WTC11 (cell line): ENCODE data around the gene MEGF6. TPM values are rescaled to one million over a fixed set of nuclear protein-coding genes. Genes with fewer than 3 reads are reported as not detected.
A peak's percentile ranks its signal among the peaks of the same experiment; 100 is the strongest.

Experiments
- ATAC-seq: fragments of 200-7000 bp; cut with Tn5 transposase; 2 replicates; pipeline ENCODE4 v1.10.0; 2021; ENCODE audit warnings: mild to moderate bottlenecking, moderate library complexity
- CTCF ChIA-PET: fragments of 300-600 bp; sonication (Branson Sonifier 250); formaldehyde crosslinking; loops from one replicate; lab custom pipeline; 2021; ENCODE audit warnings: antibody characterized with exemption; lab: Charles Lee
- POLR2A ChIA-PET: fragments of 350-600 bp; sonication (Branson Sonifier 250); formaldehyde crosslinking; loops from one replicate; lab custom pipeline; 2021; ENCODE audit warnings: antibody characterized with exemption; lab: Charles Lee
- DNase-seq: peaks from one replicate; pipeline ENCODE4 v3.0.0; 2021; ENCODE audit warnings: low spot score
- H3K27ac Mint-ChIP-seq: 2 replicates; pipeline ENCODE4 v1.8.0; 2021; ENCODE audit warnings: mixed read lengths
- H3K27me3 Mint-ChIP-seq: 2 replicates; pipeline ENCODE4 v1.8.0; 2021; ENCODE audit warnings: low read depth, mild to moderate bottlenecking, moderate library complexity, mixed read lengths
- H3K36me3 Mint-ChIP-seq: 2 replicates; pipeline ENCODE4 v1.8.0; 2021; ENCODE audit warnings: mixed read lengths
- H3K4me1 Mint-ChIP-seq: 2 replicates; pipeline ENCODE4 v1.8.0; 2022; ENCODE audit warnings: mixed read lengths
- H3K4me3 Mint-ChIP-seq: 2 replicates; pipeline ENCODE4 v1.8.0; 2021; ENCODE audit warnings: mild to moderate bottlenecking, moderate library complexity, mixed read lengths
- H3K9me3 Mint-ChIP-seq: 2 replicates; pipeline ENCODE4 v1.8.0; 2021; ENCODE audit warnings: mixed read lengths
- AR ChIP-seq: fragments of 250-450 bp; sonication (Bioruptor Pico); IDR thresholded peaks from 2 replicates; pipeline ENCODE4 v1.9.0; 2021; ENCODE audit warnings: mild to moderate bottlenecking
- ATF6 ChIP-seq: sonication (generic); formaldehyde crosslinking; IDR thresholded peaks from 2 replicates; pipeline ENCODE4 v1.8.1; 2023; ENCODE audit warnings: mild to moderate bottlenecking, missing genetic modification reagents
- CTCF ChIP-seq: fragments of 200-600 bp; IDR thresholded peaks from 2 replicates; pipeline ENCODE4 v1.8.0; 2022; ENCODE audit warnings: antibody characterized with exemption
- ELF4 ChIP-seq: sonication (generic); formaldehyde crosslinking; IDR thresholded peaks from 2 replicates; pipeline ENCODE4 v1.8.1; 2022; ENCODE audit warnings: low read depth, mild to moderate bottlenecking, moderate library complexity, missing genetic modification reagents
- FOXJ3 ChIP-seq: sonication (generic); formaldehyde crosslinking; IDR thresholded peaks from 2 replicates; pipeline ENCODE4 v1.9.0; 2021; ENCODE audit warnings: missing genetic modification reagents, mild to moderate bottlenecking, borderline replicate concordance
- GTF2I ChIP-seq: fragments of 250-450 bp; sonication (Bioruptor Pico); conservative IDR thresholded peaks from 2 replicates; pipeline ENCODE4 v1.4.0; 2021; ENCODE audit warnings: mild to moderate bottlenecking
- IRF1 ChIP-seq: sonication (generic); formaldehyde crosslinking; IDR thresholded peaks from 2 replicates; pipeline ENCODE4 v1.8.0; 2023; ENCODE audit warnings: missing genetic modification reagents
- IRF2 ChIP-seq: sonication (generic); formaldehyde crosslinking; IDR thresholded peaks from 2 replicates; pipeline ENCODE4 v1.8.0; 2022; ENCODE audit warnings: low read depth, missing genetic modification reagents, borderline replicate concordance
- NFATC4 ChIP-seq: fragments of 250-450 bp; sonication (Bioruptor Pico); IDR thresholded peaks from 2 replicates; pipeline ENCODE4 v1.9.0; 2021; ENCODE audit warnings: mild to moderate bottlenecking
- NFYB ChIP-seq: sonication (generic); formaldehyde crosslinking; conservative IDR thresholded peaks from 2 replicates; pipeline ENCODE4 v1.8.0; 2022; ENCODE audit warnings: low read depth, missing genetic modification reagents
- OVOL2 ChIP-seq: fragments of 250-450 bp; sonication (Bioruptor Pico); IDR thresholded peaks from 2 replicates; pipeline ENCODE4 v1.9.0; 2021; ENCODE audit warnings: mild to moderate bottlenecking, borderline replicate concordance
- PRDM15 ChIP-seq: sonication (generic); formaldehyde crosslinking; IDR thresholded peaks from 2 replicates; pipeline ENCODE4 v1.8.0; 2022; ENCODE audit warnings: missing genetic modification reagents
- RORB ChIP-seq: fragments of 250-450 bp; sonication (Bioruptor Pico); IDR thresholded peaks from 2 replicates; pipeline ENCODE4 v1.9.0; 2021; ENCODE audit warnings: mild to moderate bottlenecking
- SP1 ChIP-seq: sonication (generic); formaldehyde crosslinking; conservative IDR thresholded peaks from 2 replicates; pipeline ENCODE4 v1.8.1; 2022; ENCODE audit warnings: missing genetic modification reagents
- USF1 ChIP-seq: sonication (generic); formaldehyde crosslinking; IDR thresholded peaks from 2 replicates; pipeline ENCODE4 v1.8.0; 2022; ENCODE audit warnings: mild to moderate bottlenecking, missing genetic modification reagents
- ZBTB43 ChIP-seq: sonication (generic); formaldehyde crosslinking; IDR thresholded peaks from 2 replicates; pipeline ENCODE4 v1.8.1; 2023; ENCODE audit warnings: mild to moderate bottlenecking, missing genetic modification reagents
- ZNF138 ChIP-seq: sonication (generic); formaldehyde crosslinking; conservative IDR thresholded peaks from 2 replicates; pipeline ENCODE4 v1.8.1; 2022; ENCODE audit warnings: mild to moderate bottlenecking, moderate library complexity, missing genetic modification reagents
- ZNF232 ChIP-seq: sonication (generic); formaldehyde crosslinking; IDR thresholded peaks from 2 replicates; pipeline ENCODE4 v1.8.0; 2022; ENCODE audit warnings: mild to moderate bottlenecking, missing genetic modification reagents
- ZNF512 ChIP-seq: sonication (generic); formaldehyde crosslinking; IDR thresholded peaks from 2 replicates; pipeline ENCODE4 v1.8.1; 2022; ENCODE audit warnings: missing genetic modification reagents, borderline replicate concordance
- total RNA-seq: library from RNA; stranded (reverse); gene quantifications from 3 replicates; pipeline ENCODE4 v1.2.3, GENCODE V29; 2021

Gene MEGF6
- total RNA-seq, 1 experiment from 2014 or later = 24.9 TPM

- no peaks in the 10 kb centered on the region for H3K9me3 Mint-ChIP-seq
- ATAC-seq = peak; percentile 36; the same call in 1 of the 2 replicates
- H3K4me3 Mint-ChIP-seq = no peak overlapping the region
- TF ChIP-seq ATF6 (CRISPR knock-in tag) = no peak
- TF ChIP-seq CTCF = peak; percentile 95
- TF ChIP-seq USF1 (CRISPR knock-in tag) = no peak
- no peak for TF ChIP-seq SP1 (CRISPR knock-in tag)
- ChIA-PET POLR2A (interaction anchor here (1.0 kb wide), 1 partner anchor 8 kb away, joined by 3 read pairs; no protein-coding TSS in a partner anchor), CTCF (interaction anchor here (0.6 to 3.0 kb wide), 45 partner anchors 9 to 206 kb away, joined by 3 to 34 read pairs (median 5); partner anchors contain the start of genes TP73 and TPRG1L)
- peak; percentile 67 for DNase-seq
- H3K4me1 Mint-ChIP-seq = no peaks in the 10 kb centered on the region
- no peak overlapping the region for H3K27ac Mint-ChIP-seq
- no peaks in the 10 kb centered on the region for H3K36me3 Mint-ChIP-seq
- H3K27me3 Mint-ChIP-seq = no peaks in the 10 kb centered on the region
These were observed 93.1 kb downstream of the MEGF6 start for GRCh38 chr1:3518256-3518655.

- no peak for DNase-seq
- POLR2A ChIA-PET = no interaction called here
These were observed 94.2 kb downstream of the MEGF6 start for GRCh38 chr1:3516911-3517675.

More at GRCh38 chr1:3516911-3517675, 94.2 kb downstream of the MEGF6 start:
- Mint-ChIP-seq H3K27ac (no peak overlapping the region), H3K36me3 (peaks cover 3% of the 10 kb centered on the region; the same call in 1 of the 2 replicates), H3K27me3 (no peaks in the 10 kb centered on the region), H3K4me3 (no peak overlapping the region), H3K4me1 (no peaks in the 10 kb centered on the region), H3K9me3 (no peaks in the 10 kb centered on the region)
- ATAC-seq = no peak
- CTCF ChIA-PET = interaction anchor here (0.6 to 3.0 kb wide), 7 partner anchors 13 to 106 kb away, joined by 3 to 34 read pairs (median 13); no protein-coding TSS in a partner anchor
- no peak for TF ChIP-seq NFATC4
- no peak for TF ChIP-seq RORB (CRISPR knock-in tag)
- TF ChIP-seq PRDM15 (CRISPR knock-in tag) = no peak
- TF ChIP-seq FOXJ3 (CRISPR knock-in tag) = no peak
- TF ChIP-seq AR (CRISPR knock-in tag) = no peak
- no peak for TF ChIP-seq IRF2 (CRISPR knock-in tag)
- TF ChIP-seq ZNF232 (CRISPR knock-in tag) = no peak
- no peak for TF ChIP-seq ZNF512 (CRISPR knock-in tag)
- TF ChIP-seq OVOL2 (CRISPR knock-in tag) = no peak
- no peak for TF ChIP-seq ELF4 (CRISPR knock-in tag)
- TF ChIP-seq ZNF138 (CRISPR knock-in tag) = no peak
- no peak for TF ChIP-seq ZBTB43 (CRISPR knock-in tag)
- TF ChIP-seq NFYB (CRISPR knock-in tag) = no peak
- TF ChIP-seq IRF1 (CRISPR knock-in tag) = no peak
- TF ChIP-seq GTF2I = no peak
